ENCODE data around the gene ZDHHC5.

Gene ZDHHC5, protein sequence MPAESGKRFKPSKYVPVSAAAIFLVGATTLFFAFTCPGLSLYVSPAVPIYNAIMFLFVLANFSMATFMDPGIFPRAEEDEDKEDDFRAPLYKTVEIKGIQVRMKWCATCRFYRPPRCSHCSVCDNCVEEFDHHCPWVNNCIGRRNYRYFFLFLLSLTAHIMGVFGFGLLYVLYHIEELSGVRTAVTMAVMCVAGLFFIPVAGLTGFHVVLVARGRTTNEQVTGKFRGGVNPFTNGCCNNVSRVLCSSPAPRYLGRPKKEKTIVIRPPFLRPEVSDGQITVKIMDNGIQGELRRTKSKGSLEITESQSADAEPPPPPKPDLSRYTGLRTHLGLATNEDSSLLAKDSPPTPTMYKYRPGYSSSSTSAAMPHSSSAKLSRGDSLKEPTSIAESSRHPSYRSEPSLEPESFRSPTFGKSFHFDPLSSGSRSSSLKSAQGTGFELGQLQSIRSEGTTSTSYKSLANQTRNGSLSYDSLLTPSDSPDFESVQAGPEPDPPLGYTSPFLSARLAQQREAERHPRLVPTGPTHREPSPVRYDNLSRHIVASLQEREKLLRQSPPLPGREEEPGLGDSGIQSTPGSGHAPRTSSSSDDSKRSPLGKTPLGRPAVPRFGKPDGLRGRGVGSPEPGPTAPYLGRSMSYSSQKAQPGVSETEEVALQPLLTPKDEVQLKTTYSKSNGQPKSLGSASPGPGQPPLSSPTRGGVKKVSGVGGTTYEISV

DNA sequence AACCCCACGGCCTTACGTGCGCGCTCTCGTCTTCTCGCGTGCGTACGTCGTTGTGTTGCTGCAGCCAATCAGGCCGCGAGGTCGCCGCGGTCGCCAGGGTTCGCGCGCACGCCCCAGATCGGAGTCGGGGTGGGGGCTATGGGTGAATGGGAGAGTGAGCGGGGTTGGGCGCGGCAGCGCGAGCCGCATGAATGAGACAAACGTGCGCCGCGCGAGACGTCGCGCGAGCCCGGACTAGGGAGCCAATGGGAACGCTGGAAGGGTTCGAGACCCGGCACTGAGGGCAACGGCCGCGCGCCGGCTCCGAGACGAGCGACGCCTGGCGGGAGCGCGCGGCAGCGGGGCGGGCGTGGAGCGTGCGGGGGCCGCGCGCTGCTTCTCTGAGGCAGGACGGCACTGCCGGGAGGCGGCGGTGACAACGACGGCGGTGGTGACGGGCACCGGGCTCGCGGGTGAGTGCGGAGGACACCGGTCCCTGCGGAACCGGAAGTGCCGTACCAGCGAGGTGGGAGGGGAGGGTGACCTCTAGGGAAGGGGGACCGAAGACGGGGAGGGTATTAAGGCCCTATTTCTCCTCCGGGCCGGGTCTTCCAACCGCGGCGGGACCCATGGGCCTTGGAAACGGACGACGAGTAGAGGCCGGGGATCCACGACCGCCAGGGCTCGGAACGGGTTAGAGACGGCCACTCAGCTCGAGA is at the start of gene ZDHHC5:
TSS of gene ZDHHC5 (plus strand) at position 379 of the 698 bp plus-strand sequence. CDS start 4,977 bp downstream, outside the sequence.
- peak; percentile 85 to 100 (median 98) for DNase-seq

DNA sequence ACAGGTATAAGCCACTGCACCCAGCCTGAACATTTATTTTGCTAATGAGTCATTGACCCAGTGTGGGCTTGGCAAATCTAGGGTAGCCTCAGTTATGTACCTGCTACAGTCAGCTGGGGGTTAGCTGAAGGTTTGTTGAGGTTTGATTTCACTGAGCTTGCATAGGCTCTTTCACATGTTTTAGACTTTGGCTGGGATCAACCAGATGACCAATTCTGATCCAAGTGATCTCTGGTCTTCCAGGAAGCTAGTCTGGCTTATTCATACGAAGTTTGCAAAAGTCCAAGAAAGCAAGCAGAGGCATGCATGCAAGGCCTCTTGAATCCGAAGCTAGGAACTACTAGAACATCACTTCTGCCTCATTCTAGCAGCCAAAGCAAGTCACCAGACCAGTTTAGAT is 49.5 kb upstream of the ZDHHC5 start:
- DNase-seq, result no peak

DNA sequence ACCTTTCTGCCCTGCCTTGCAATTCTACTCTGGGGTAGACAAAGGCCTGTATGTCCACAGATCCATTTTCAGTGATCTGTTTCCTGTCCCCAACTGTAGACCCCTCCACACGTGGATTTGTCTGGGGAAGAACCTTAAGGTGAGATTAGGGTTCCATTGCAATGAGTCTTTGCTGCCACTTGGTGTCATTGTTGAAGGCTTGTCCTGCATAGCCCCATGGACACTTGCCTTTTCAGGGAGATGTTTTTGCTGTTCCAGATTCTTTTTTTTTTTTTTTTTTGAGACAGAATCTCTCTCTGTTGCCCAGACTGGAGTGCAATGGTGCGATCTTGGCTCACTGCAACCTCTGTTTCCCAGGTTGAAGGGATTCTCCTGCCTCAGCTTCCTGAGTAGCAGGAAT is 48.6 kb upstream of the ZDHHC5 start:
- DNase-seq, result no peak

DNA sequence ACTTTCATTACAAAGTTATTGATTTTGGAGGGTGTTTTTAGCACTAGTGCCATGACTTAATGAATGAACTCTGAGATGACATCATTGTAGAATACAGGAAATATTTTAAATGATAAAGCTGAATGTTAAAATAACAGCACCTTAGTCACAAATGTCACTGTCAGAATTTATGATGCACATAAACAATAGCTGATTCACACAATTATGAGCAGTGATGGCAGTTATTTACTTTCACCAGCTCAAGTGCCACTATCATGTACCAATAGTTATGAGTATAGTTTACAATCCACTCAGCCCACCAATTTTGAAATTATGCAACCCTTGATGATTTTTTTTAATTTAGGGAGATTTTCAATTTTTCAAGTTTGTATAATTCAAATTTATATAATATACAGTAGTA is 47.4 kb upstream of the ZDHHC5 start:
- no peak for DNase-seq

DNA sequence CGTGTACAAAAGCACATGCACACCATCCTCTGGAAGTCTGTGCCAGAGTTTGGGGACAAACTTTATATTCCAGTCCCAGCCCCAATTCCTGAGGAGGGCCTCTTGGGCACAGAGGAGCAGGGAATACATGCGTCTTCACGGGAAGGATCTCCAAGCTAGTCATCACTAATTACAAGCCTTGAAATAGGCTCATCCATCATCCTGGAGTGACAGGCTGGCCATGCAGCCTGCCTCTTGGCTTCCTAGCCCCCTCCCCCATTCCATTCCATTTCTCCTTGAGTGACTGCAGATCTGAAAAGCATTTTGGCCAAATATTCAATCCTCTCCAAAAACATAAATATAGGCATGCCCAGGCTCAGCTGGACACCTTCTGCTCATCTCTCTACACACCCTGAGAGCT is 45.7 kb upstream of the ZDHHC5 start:
- no peak for DNase-seq

DNA sequence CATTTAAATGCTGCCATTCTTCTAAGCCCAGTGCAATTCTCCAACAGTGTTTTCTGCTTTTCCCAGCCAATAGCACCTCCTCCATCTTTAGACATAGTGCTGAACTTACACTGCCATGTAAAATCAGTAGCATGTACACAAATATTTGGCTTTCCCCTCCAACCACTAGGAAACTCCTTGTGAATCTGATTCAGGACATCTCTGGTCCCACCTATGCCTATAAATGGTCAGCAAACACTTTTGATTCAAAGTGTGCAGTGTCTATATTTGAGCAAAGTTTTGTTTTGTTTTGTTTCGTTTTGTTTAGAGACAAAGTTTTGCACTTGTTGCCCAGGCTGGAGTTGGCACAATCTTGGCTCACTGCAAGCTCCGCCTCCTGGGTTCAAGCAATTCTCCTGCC is 43.0 kb upstream of the ZDHHC5 start:
- no peak for DNase-seq

DNA sequence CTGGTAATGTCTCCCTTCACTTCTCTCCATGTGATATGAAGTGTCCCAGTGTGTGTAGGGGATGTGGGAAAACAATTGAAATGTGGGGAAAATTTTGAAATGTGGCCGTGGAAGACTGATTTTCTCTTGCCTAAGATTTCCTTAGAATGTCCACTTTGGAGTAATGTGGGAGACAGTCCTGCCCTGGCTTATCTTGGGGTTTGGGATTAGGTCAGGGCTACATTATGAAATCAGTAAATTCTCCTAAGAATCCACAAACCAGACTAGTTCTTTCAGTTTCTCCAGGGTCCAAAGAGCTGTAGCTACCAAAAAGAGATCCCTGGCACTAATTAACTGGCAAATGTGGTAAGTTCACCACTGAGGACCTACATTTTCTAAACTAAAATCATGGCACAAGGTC is 41.0 kb upstream of the ZDHHC5 start:
- no peak for DNase-seq

DNA sequence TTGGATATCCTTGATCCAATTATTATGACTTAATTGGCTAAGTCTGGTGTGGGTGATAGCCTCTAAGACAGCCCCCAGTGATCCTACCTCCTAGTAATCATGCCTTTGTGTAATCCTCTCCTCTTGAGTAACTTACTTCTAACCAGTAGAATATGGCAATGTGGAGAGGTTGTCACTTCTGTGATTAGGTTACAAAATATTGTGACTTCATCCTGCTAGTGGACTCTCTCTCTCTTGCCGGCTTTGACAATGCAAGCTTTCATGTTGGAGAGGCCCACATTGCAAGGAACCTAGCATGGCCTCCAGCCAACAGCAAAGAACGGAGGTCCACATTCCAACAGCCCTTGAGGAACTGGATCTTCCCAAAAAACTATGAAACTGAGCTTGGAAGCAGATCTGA is 37.7 kb upstream of the ZDHHC5 start:
- no peak for DNase-seq

DNA sequence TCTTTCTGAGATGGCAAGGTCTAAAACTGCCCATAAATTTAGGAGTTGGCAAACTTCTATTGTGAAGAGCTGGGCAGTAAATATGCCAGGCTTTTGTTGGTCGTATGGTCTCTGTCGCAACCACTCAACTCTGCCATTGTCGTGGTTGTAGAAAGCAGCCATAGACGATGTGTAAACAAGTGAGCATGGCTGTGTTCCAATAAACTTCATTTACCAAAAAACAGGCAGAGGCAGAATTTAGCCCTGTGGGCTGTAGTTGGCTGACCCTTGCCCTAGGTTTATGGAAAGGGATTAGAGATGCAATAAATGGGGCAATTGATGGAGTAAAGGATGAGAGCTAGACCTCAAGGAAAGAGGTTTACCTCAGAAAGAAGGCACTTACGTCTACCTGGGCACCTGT is 35.8 kb upstream of the ZDHHC5 start:
- no peak for DNase-seq

DNA sequence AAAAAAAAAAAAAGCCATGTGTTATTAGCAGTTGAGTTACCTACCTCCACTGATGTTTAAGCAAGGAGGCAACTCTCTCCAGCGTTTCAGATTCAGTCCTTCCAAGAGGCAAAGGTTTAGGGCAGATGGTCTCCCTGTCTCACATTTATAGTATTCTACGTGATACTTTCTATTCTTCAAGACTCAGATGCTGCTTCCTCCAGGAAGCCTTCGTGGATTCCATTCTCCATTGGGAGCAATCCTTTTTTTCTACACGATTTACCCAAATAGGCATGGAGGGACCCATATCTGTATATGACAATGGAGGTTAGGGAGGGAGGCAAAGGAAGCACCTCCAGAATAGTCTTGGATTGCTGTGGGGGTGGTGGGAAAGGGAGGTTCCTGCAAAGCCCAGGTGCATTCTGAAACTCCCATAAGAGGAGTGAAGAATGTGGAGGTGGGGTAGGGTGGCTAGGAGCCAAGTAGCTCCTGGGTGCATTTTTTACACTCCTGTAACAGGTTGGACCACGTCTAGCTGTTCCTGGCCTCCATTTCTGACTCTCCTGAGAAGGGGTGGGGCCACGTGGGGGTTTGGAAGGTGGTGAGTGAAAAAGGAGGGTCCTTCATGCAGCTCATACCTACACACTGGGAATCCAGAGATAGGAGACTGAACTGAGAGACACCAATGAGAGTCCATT is 34.4 kb upstream of the ZDHHC5 start:
- no peak for DNase-seq

DNA sequence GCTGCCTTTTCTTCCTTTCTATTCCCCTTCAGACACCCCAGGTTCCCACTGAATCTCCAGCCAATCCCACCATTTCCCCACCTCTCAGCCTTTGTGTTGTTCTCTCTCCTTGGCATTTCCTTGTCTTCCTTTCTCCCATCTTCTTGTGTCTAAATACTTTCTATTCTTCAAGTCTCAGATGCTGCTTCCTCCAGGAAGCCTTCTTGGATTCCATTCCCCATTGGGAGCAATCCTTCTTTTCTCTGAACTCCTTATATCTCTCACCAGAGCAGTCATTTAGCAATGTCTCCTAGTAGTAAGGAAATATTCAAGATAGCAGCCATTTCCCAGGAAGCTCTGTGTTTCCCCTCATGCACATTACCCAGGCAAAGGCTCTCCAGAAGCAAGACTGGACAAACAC is 33.6 kb upstream of the ZDHHC5 start:
- no peak for DNase-seq

DNA sequence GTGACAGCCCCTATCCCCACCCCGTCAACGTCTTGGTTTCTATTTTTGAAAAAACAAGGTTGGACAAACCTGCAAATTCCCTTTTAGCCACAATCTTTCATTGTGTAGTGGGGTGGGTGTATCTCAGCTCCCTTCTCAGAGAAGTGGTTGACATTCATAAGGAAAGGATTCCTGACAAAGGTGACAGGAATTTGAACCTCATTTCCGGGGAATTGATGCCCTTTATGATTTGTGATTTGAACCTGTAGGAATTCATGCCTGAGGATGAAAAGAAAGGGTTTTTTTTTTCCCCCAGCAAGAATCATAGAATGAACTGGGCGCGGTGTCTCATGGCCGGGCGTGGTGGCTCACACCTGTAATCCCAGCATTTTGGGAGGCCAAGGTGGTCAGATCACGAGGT is 32.7 kb upstream of the ZDHHC5 start:
- DNase-seq, result no peak

DNA sequence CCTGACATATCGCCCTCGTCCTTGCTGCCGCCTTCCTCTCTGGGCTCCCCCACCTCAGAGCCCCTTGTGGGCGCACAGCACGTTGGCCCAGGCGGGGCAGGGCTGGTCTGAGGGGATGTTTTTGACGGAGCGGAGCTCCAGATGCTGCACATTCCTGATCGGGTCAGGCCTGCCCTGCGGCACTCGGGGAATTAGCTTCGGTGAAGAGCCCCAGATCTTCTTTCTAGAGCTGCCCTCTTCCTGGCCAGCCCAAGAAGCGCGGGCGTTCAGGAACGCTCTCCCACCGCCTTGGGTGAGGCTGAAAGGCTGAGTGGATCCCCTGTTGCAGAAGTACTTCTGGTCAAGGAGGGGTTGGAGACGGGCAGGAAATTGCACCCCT is 30.3 kb upstream of the ZDHHC5 start:
- no peak for DNase-seq

DNA sequence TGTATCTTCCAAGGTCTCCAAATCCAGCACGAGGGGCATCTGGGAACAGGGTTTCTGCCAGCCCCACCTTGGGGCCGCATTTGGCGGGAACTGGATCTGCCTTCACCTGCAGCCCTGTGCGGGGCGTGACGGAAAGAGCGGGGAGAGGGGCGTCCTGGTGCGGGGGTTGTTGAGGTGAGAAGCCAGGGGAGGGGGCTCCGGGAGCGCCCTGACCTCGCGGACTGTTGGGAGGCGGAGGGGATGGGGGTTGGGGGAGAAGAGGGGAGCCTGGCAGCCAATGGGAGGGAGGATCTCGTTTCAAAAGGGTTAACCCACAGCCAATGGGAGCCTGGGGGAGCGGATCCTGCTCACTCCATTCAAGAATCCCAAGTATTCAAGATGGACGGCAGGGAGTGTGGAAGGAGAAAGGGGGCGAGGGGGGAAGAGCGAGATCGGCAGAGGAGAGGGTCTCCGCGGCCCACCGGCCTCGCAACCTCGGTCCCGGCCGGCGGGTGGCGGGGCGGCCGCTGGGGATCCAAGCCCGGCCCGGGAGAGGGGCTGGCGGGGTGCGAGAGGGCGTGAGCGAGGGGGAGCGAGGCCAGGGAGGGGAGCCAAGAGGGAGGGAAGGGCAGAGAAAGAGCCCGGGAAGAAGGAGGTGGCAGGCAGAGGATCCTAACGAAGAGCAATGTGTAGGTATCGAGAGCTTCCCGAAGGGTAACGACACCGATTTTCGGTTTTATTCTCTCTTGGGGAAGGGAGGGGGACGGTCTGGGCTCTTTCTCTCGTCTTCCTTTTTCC is 29.7 kb upstream of the ZDHHC5 start:
- DNase-seq, result peak in 50 of 56 donors; percentile 20 to 80 (median 58)

DNA sequence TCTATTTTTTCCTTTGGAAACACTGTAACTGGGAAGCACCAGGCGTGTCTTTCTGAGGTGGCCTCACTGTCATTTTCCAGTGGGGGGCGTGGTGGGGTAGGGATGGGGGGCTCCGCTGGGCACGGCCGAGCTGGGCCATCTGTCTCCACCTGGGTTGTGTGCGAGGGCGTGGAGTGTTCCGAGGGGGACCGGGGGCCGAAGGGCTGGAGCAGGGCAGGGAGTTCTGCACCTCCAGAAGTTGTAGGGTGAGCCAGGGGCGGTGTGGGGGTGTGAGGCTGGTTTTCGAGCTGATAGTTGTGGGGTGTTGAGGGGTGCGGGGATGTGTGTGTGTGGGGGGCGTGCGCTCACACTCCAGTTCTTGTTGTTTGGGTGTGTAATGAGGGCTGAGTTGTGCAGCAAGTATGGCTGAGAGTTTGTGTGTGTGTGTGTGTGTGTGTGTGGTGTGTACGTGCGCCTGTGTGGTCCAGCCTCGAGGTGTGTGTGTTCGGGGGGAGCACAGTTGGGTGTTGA is 29.0 kb upstream of the ZDHHC5 start:
- DNase-seq, result peak in 3 of 56 donors; percentile 15 to 35 (median 17)

DNA sequence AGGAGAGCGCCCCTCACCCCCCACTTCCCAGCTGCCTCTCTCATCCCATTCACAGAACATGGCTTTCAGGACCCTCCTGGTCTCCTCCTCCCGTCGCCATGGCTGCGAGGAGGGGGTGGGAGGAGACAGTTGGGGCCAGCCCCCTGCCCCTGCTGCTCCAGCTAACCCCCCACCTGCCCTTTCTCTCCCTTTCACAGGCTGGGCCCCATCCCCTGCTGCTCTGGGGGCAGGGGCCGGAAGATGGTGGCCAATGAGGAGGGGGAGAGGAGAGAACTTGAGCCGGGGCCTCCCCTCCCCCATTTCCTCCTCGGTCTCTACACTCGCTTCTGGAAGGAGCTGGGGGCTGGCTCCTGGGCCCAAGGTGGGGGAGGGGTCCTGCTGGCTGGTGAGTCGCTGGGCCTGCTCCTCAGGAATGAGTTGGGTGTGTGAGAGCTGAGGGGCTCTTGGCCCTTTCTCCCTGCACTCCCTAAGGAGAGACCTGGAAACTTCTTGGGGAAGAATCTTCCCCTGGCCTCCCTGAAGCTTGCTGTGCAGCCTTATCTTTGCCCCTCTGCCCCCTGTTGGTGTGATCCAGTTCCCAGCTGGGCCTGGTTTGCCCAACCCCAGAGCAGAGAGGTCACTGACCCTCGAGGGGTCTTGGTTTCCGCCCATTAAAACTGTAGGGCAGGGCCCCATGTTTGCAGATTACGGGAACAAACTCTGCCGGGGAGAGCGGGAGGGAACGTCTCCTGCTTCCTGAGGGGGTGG is 28.4 kb upstream of the ZDHHC5 start:
- DNase-seq, result peak in 4 of 56 donors; percentile 2 to 35 (median 12)

DNA sequence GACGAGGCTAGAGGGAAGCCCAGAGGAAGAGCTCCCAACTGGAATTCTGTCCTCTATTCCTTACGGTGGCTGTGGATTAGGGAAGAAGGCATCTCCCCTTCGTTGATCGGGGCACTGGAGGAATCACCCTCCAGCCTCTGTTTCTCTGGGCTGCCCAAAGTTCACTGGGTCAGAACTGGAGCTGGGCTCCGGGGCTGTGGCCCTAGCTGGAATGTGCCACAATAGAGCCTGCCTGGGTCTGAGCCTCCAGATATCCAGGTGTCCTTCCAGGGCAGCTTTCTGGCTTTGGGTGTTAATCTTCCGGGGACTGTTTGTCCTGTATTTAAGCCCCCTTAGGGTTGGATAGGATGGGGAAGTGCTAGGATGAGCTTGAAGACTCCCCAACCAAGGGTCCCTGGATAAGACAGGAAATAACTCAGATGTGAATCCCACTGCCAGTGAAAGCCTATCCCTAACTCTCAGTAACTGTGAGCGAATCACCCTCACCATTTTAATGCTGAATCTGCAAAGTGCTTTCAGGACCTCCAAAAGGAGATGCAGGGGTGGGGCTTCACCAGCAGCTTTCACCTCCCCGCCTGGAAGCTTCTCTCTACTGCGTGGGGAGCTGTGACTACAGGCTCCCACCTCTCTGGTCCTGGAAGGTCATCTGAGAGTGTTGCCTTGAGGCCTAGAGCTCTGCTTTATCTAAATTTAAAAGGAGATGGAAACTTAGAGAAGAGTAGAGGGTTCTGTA is 27.7 kb upstream of the ZDHHC5 start:
- no peak for DNase-seq

DNA sequence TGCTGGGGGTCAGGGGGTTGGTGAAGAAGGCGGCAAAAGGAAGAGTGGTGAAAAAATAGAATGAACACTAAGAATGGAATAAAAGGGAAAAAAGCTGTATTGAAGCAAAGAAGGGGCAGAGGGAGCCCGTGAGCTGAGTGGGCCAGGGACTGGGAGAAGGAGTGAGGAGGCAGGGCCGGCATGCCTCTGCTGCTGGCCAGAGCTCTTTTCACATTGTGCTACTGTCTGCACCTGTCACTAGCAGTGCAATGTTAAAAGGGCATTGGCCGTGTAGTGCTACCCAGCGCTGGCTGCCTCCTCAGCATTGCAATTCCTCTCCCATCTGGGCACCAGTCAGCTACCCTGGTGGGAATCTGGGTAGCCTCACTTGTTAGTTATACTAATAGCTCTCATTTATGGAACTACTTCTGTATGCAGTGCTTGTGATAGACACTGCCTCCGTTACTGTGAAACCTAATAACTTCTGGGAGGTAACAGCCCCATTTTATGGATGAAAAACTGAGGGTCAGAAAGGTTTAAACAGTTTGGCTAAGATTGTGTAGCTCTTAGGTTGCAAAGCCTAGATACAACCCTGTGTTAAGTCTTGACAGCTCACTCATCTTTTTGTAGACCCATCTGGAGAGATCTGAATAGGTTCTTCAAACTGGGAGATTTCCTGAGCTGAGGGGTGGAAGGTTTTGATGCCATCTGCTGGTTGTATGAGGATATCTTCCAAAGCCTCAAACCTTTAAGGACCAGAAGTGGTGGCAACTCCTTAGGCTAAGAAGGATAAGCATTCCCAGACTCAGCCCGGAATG is 26.7 kb upstream of the ZDHHC5 start:
- peak in 20 of 56 donors; percentile 4 to 50 (median 20) for DNase-seq
